Left ventricle myocardium inferior (tissue), 1 donor: ENCODE results near the gene MXI1. TPM values are rescaled to one million over a fixed set of nuclear protein-coding genes. Genes with fewer than 3 reads are reported as not detected.
"Not testable (repeated sequence)": the region's sequence is repeated elsewhere in the genome, so short reads cannot be mapped to it uniquely, and the experiment has no call there.

ENCODE experiments used
- DNase-seq: peaks from one replicate; pipeline ENCODE4 v3.0.0-alpha.2; 2020
- H3K27ac ChIP-seq: fragments of 200-600 bp; replicated peaks from 2 replicates; pipeline ENCODE4 v1.8.0; 2021
- H3K27me3 ChIP-seq: fragments of 200-600 bp; 2 replicates; pipeline ENCODE4 v1.8.0; 2021; ENCODE audit warnings: low read depth
- H3K36me3 ChIP-seq: fragments of 200-600 bp; 2 replicates; pipeline ENCODE4 v1.8.0; 2021
- H3K4me1 ChIP-seq: fragments of 200-600 bp; 2 replicates; pipeline ENCODE4 v1.8.0; 2021
- H3K4me3 ChIP-seq: fragments of 200-600 bp; 2 replicates; pipeline ENCODE4 v1.8.0; 2021; ENCODE audit warnings: mild to moderate bottlenecking, moderate library complexity
- H3K9me3 ChIP-seq: fragments of 200-600 bp; replicated peaks from 2 replicates; pipeline ENCODE4 v1.8.0; 2021
- CTCF ChIP-seq: fragments of 200-600 bp; IDR thresholded peaks from 2 replicates; pipeline ENCODE4 v1.8.0; 2021; ENCODE audit warnings: antibody characterized with exemption, mild to moderate bottlenecking, borderline replicate concordance
- intact Hi-C: fragments of 100-400 bp; cut with micrococcal nuclease; formaldehyde crosslinking; loops from one replicate; pipeline ENCODE4 v1.11.0; 2022
- total RNA-seq: library from RNA; stranded (reverse); fragmentation: NEBNext Ultra II Directional; extraction: Animal tissue kit (Norgen Biotek cat#: 25700); gene quantifications from one replicate; pipeline ENCODE4 v1.2.1, GENCODE V29; 2021
- donor health status: DM: no; HTN: yes; CAD: no; lungs with severe emphysema.

The MXI1 gene
- total RNA-seq, 1 donor from 2014 or later: 60.0 TPM

GRCh38 chr10:110244550-110244949, 37.1 kb downstream of the MXI1 start:
- Histone ChIP-seq H3K36me3 (peaks cover 31% of the 10 kb centered on the region), H3K4me1 (peaks cover 50% of the 10 kb centered on the region), H3K4me3 (no peak overlapping the region), H3K9me3 (no peaks in the 10 kb centered on the region), H3K27me3 (no peaks in the 10 kb centered on the region), H3K27ac (no peak overlapping the region)
- no peak for DNase-seq
- intact Hi-C loops: no loop called here
- TF ChIP-seq CTCF: no peak

DNA sequence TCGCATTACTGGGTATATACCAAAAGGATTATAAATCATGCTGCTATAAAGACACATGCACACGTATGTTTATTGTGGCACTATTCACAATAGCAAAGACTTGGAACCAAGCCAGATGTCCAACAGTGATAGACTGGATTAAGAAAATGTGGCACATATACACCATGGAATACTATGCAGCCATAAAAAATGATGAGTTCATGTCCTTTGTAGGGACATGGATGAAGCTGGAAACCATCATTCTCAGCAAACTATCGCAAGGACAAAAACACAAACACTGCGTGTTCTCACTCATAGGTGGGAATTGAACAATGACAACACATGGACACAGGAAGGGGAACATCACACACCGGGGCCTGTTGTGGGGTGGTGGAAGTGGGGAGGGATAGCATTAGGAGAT, 40.4 kb downstream of the MXI1 start:
- Histone ChIP-seq H3K4me1 (peaks cover 45% of the 10 kb centered on the region), H3K36me3 (peaks cover 31% of the 10 kb centered on the region)
- H3K4me3 ChIP-seq, H3K27me3 ChIP-seq, H3K27ac ChIP-seq, DNase-seq, H3K9me3 ChIP-seq, intact Hi-C loops: not testable (repeated sequence)

DNA sequence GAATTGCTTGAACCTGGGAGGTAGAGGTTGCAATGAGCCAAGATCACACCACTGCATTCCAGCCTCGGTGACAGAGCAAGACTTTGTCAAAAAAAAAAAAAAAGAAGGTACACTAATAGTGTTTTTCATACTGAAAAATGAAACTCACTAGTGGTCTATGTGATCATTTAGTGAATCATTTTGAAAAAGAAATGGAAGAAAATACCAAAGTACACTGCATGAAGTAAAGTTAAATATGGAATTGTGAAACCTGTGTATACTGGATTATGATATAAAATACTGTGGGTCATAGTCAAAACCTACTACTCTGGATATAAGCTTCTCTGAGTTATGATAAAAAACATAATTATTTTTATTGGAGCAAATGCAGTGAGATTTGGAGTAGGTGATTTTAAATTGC, 42.1 kb downstream of the MXI1 start:
- H3K27ac ChIP-seq, H3K9me3 ChIP-seq, H3K27me3 ChIP-seq, H3K4me3 ChIP-seq, intact Hi-C loops, DNase-seq: not testable (repeated sequence)
- H3K4me1 ChIP-seq: peaks cover 45% of the 10 kb centered on the region
- H3K36me3 ChIP-seq: peaks cover 31% of the 10 kb centered on the region

GRCh38 chr10:110251392-110251791, 44.0 kb downstream of the MXI1 start:
- H3K27me3 ChIP-seq, H3K4me3 ChIP-seq, H3K27ac ChIP-seq, intact Hi-C loops, DNase-seq, H3K9me3 ChIP-seq: not testable (repeated sequence)
- H3K4me1 ChIP-seq: peaks cover 37% of the 10 kb centered on the region
- peaks cover 24% of the 10 kb centered on the region for H3K36me3 ChIP-seq

DNA sequence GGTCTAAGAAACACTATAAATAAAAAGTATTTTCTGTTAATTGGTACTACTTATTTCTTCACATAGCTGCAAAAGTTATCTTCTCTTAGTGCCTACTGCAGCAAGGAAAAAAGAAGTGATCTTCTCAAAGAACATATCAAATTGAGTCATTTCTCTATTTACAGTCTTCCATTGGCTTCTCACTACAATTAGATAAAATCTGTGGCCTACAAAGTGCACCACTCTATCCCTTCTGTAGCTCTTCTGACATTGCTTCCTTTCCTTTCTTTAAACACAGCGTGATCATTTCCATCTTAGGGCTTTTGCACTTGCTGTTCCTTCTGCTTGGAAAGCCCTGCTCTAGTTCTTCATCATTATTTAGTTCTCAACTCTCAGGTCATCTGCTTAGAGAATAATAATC, 44.7 kb downstream of the MXI1 start:
- H3K4me3 ChIP-seq: no peak overlapping the region
- no peak overlapping the region for H3K27ac ChIP-seq
- intact Hi-C loops: no loop called here
- H3K9me3 ChIP-seq: peaks cover 10% of the 10 kb centered on the region
- no peaks in the 10 kb centered on the region for H3K27me3 ChIP-seq
- no peak for DNase-seq
- H3K36me3 ChIP-seq: peaks cover 18% of the 10 kb centered on the region
- H3K4me1 ChIP-seq: peaks cover 37% of the 10 kb centered on the region
- no peak for TF ChIP-seq CTCF

DNA sequence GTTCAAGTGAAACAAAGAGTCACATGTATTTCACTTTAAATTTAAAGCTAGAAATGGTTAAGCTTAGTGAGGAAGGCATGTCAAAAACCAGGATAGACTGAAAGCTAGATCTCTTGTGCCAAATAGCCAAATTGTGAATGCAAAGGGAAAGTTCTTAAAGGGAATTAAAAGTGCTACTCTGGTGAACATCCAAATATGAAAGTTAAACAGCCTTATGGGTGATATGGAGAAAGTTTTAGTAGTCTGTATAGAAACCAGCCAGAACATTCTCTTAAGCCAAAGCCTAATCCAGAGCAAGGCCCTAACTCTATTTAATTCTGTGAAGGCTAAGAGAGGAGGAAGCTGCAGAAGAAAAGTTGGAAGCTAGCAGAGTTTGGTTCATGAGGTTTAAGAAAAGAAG, 47.1 kb downstream of the MXI1 start:
- H3K27ac ChIP-seq: no peak overlapping the region
- no peak overlapping the region for H3K4me3 ChIP-seq
- no peaks in the 10 kb centered on the region for H3K27me3 ChIP-seq
- intact Hi-C loops: no loop called here
- no peak for TF ChIP-seq CTCF
- H3K36me3 ChIP-seq: peaks cover 10% of the 10 kb centered on the region
- H3K9me3 ChIP-seq: peaks cover 10% of the 10 kb centered on the region
- no peak for DNase-seq
- peaks cover 53% of the 10 kb centered on the region for H3K4me1 ChIP-seq

GRCh38 chr10:110258542-110258941, 51.1 kb downstream of the MXI1 start:
- Histone ChIP-seq H3K36me3 (peaks cover 10% of the 10 kb centered on the region), H3K9me3 (peaks cover 10% of the 10 kb centered on the region), H3K4me3 (no peak overlapping the region), H3K27ac (peak overlapping the region; percentile 42), H3K4me1 (peaks cover 65% of the 10 kb centered on the region), H3K27me3 (no peaks in the 10 kb centered on the region)
- intact Hi-C loops: no loop called here
- DNase-seq: no peak
- TF ChIP-seq CTCF: no peak
